Uterus (tissue), 2 donors: ENCODE data around the gene DNMBP.

Experiments used
- CTCF ChIP-seq, 4 experiments: fragments of 200-600 bp in 2 of 4; fragments of 450-650 bp in 2 of 4; sonication (generic) in 2 of 4; IDR thresholded peaks; one replicate each; pipeline ENCODE4 v1.5.1; 2016 to 2019; ENCODE audit warnings: antibody characterized with exemption in 4 of 4, mild to moderate bottlenecking in 2 of 4, moderate library complexity in 1 of 4
- POLR2A ChIP-seq, 2 donors: fragments of 450-650 bp; IDR thresholded peaks; one replicate each; pipeline ENCODE4 v1.6.1; 2016; ENCODE audit warnings: antibody characterized with exemption in 2 of 2, mild to moderate bottlenecking in 1 of 2, moderate library complexity in 1 of 2

- TF ChIP-seq CTCF (IDR thresholded peaks at IDR 0.05) (no peak), POLR2A (IDR thresholded peaks at IDR 0.05) (no peak)
Observed at GRCh38 chr10:100036850-100037249, 27.1 kb upstream of the DNMBP start.
